BLaER1 (cell line): Measurements from ENCODE around the gene SLA2.
A peak's percentile ranks its signal among the peaks of the same experiment; 100 is the strongest.

ENCODE experiments used
- H3K27ac ChIP-seq: shearing (Covaris generic); formaldehyde crosslinking; 2 replicates; pipeline ENCODE4 v1.8.1; 2022
- H3K27me3 ChIP-seq: shearing (Covaris generic); formaldehyde crosslinking; 2 replicates; pipeline ENCODE4 v1.8.1; 2022
- H3K36me3 ChIP-seq: shearing (Covaris generic); formaldehyde crosslinking; 2 replicates; pipeline ENCODE4 v1.8.1; 2022
- H3K4me1 ChIP-seq: shearing (Covaris generic); formaldehyde crosslinking; 2 replicates; pipeline ENCODE4 v1.8.1; 2022
- H3K4me2 ChIP-seq: shearing (Covaris generic); formaldehyde crosslinking; 2 replicates; pipeline ENCODE4 v1.8.1; 2022
- H3K4me3 ChIP-seq: shearing (Covaris generic); formaldehyde crosslinking; 2 replicates; pipeline ENCODE4 v1.8.1; 2022
- H3K9ac ChIP-seq: shearing (Covaris generic); formaldehyde crosslinking; 2 replicates; pipeline ENCODE4 v1.8.1; 2022
- H3K9me3 ChIP-seq: shearing (Covaris generic); formaldehyde crosslinking; 2 replicates; pipeline ENCODE4 v1.8.1; 2022
- H4K20me1 ChIP-seq: shearing (Covaris generic); formaldehyde crosslinking; 2 replicates; pipeline ENCODE4 v1.8.1; 2022
- Cebpa-rat ChIP-seq: shearing (Covaris generic); IDR thresholded peaks from 2 replicates; pipeline ENCODE4 v1.8.1; 2022

The SLA2 gene

DNA sequence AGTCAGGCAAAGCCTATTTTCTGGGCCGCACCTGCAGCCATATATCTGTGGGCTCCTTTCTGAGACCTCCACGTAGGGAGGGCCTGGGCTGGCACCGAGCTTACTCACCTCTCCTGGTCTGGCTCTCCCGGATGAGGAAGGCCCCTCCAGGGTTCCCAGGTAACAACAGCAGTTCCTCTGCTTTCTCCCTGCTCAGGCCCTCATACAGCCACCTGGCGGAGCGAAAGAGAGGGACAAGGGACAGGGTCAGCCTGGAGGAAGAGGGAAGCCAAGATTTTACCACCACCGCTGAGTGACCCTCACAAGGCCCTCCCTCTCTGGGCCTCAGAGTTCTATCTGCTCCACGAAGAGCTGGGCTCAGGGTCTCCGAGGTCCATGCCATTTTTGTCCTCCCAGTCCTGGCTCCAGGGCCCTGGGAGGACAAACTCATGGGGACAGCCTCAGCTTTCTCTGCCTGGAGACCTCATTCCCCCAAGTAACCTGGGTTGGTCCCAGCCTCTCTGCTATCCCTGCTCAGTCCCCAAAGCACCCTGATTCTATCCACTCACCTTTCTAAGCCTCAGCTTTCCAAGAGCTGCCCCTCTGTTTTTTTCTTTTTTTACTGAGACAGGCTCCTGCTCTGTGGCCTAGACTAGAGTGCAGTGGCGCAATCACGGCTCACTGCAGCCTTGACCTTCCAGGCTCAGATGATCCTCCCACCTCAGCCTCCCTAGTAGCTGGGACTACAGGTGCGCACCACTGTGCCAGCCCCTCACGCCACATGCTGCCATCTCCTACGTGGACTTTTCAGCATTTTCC lies 13.3 kb downstream of the SLA2 start:
- Histone ChIP-seq H3K9ac (no peak overlapping the region), H4K20me1 (no peaks in the 10 kb centered on the region), H3K4me2 (no peak overlapping the region), H3K4me3 (no peak overlapping the region), H3K4me1 (peaks cover 36% of the 10 kb centered on the region), H3K9me3 (no peaks in the 10 kb centered on the region), H3K36me3 (no peaks in the 10 kb centered on the region), H3K27ac (no peak overlapping the region), H3K27me3 (no peaks in the 10 kb centered on the region)
- TF ChIP-seq Cebpa-rat, result no peak

DNA sequence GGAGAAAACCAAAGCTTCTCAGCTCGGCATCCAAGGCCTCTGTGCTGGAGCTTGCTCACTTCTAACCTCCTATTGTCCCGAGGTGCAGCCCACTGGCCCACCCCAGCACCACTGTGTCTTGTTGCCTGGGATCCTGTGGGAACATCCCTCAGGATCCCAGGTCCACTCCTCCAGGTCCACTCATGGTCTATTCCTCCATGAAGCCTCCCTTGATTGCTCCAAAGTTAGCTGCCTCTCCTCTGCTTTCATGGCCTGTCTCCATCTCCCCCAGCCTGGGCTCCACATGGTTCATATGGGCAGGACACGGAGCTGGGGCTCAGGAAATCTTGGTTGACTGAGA lies 13.9 kb downstream of the SLA2 start:
- H3K4me3 ChIP-seq, result no peak overlapping the region
- TF ChIP-seq Cebpa-rat, result no peak
- peaks cover 36% of the 10 kb centered on the region for H3K4me1 ChIP-seq
- H3K9me3 ChIP-seq, result no peaks in the 10 kb centered on the region
- H3K27me3 ChIP-seq, result no peaks in the 10 kb centered on the region
- no peak overlapping the region for H3K27ac ChIP-seq
- no peaks in the 10 kb centered on the region for H4K20me1 ChIP-seq
- H3K4me2 ChIP-seq, result no peak overlapping the region
- no peaks in the 10 kb centered on the region for H3K36me3 ChIP-seq
- no peak overlapping the region for H3K9ac ChIP-seq

DNA sequence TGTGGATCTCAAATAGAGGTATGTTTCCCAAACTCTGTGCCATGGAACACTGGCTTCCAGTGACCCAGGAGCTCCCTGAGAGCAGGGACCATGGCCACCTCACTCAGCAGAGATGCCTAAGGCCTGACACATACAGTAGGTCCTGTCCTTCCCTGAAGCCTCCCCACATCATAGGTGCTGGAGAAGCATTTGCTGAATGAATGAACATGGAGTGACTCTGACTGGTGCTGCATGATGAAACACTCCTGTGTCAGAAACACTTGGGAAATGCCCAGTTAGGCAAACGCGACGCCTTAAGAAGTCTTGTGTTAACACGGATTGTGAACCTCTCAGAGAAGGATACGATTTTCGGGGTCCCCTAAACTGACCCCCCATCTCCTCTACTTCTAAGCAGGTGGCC lies 14.3 kb downstream of the SLA2 start:
- Histone ChIP-seq H3K9ac (no peak overlapping the region), H3K27me3 (no peaks in the 10 kb centered on the region), H3K4me2 (no peak overlapping the region), H3K36me3 (no peaks in the 10 kb centered on the region), H4K20me1 (no peaks in the 10 kb centered on the region), H3K27ac (0 out of 2 replicates have a peak overlapping the region, but pooled peaks have one; percentile 26), H3K4me3 (no peak overlapping the region), H3K4me1 (peaks cover 36% of the 10 kb centered on the region), H3K9me3 (no peaks in the 10 kb centered on the region)
- TF ChIP-seq Cebpa-rat, result no peak

DNA sequence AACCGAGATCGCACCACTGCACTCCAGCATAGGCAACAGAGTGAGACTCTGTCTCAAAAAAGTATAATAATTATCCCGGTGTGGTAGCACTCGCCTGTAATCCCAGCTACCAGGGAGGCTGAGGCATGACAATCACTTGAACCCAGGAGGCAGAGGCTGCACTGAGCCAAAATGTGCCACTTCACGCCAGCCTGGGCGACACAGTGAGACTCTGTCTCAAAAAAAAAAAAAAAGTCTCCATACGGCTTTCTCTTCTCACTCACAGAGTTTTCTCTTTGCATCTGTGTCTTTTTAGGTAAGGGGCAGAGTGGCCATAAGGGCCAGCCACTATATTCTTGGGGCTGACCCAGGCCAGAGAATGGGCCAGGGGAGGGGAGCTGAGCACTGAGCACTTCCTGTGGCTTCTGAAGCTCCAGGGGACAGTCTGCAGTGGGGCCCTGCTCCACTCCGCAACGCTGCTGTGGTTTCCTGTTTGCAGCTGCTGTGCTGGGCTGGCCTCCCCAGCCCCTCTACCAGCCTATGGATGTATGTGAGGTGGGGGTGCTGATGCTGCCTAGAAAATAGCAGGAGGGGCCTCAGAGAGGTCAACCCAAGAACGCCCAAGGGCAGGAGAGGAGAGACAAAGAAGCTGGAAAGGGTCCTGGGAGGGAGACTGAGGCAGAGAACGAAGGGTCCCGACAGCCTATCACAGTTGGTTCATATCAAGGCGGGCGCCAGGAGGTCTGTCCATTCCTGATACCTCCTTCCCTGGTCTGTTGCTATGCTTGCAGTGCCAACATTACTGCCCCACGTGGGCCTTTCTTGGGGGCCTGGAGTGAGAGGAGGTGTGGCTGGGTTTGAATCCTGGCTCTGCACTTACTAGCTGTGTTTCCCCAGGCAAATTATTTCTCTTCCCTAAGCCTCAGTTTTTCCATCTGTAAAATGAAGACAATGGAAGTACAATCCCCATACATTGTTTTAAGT lies 16.0 kb downstream of the SLA2 start:
- no peaks in the 10 kb centered on the region for H3K27me3 ChIP-seq
- H3K9ac ChIP-seq, result peak overlapping the region; percentile 5; the same call in 1 of the 2 replicates
- no peaks in the 10 kb centered on the region for H4K20me1 ChIP-seq
- no peak for TF ChIP-seq Cebpa-rat
- no peaks in the 10 kb centered on the region for H3K9me3 ChIP-seq
- peak overlapping the region; percentile 88 for H3K4me2 ChIP-seq
- H3K27ac ChIP-seq, result peak overlapping the region; percentile 72
- H3K4me3 ChIP-seq, result no peak overlapping the region
- no peaks in the 10 kb centered on the region for H3K36me3 ChIP-seq
- peaks cover 30% of the 10 kb centered on the region for H3K4me1 ChIP-seq

DNA sequence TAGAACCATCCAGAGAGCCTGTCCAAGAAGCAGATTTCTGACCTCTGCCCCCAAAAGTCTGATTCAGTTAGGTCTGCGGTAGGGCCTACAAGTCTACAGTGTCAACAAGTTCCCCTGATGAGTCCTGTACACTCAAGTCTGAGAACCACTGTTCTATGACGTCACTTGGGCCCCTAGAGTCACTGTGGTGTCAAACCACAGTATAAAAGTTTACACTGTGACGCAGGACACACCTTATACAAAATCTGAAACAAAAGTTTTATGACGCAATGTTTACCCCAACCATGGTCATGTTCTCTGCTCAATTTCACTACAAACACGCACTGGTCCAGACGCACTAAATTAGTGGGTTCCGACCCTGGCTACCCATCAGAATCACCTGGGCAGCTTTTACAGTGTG lies 17.9 kb downstream of the SLA2 start:
- Histone ChIP-seq H3K36me3 (no peaks in the 10 kb centered on the region), H3K27me3 (no peaks in the 10 kb centered on the region), H4K20me1 (no peaks in the 10 kb centered on the region), H3K27ac (no peak overlapping the region), H3K4me3 (no peak overlapping the region), H3K9ac (no peak overlapping the region), H3K9me3 (no peaks in the 10 kb centered on the region), H3K4me2 (no peak overlapping the region), H3K4me1 (peaks cover 30% of the 10 kb centered on the region)
- no peak for TF ChIP-seq Cebpa-rat

DNA sequence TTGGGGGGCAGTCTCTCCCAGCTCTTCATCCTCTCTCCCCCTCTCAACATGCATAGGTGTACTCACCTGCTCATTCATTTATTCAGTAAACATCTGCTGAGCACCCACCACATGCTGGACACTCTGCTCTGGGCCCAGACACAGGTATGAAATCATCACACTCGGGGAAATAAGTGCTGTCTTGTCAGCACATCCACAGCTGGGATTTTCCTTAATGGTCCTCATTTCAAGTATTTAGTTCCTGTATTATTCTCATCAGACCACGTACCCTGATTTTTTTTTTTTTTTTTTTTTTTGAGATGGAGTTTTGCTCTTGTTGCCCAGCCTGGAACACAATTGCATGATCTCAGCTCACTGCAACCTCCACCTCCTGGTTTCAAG lies 21.1 kb downstream of the SLA2 start:
- H3K4me2 ChIP-seq, result no peak overlapping the region
- H3K9ac ChIP-seq, result no peak overlapping the region
- H3K36me3 ChIP-seq, result no peaks in the 10 kb centered on the region
- peaks cover 13% of the 10 kb centered on the region for H3K4me1 ChIP-seq
- H4K20me1 ChIP-seq, result no peaks in the 10 kb centered on the region
- no peak for TF ChIP-seq Cebpa-rat
- no peak overlapping the region for H3K27ac ChIP-seq
- no peaks in the 10 kb centered on the region for H3K9me3 ChIP-seq
- H3K4me3 ChIP-seq, result no peak overlapping the region
- H3K27me3 ChIP-seq, result no peaks in the 10 kb centered on the region

DNA sequence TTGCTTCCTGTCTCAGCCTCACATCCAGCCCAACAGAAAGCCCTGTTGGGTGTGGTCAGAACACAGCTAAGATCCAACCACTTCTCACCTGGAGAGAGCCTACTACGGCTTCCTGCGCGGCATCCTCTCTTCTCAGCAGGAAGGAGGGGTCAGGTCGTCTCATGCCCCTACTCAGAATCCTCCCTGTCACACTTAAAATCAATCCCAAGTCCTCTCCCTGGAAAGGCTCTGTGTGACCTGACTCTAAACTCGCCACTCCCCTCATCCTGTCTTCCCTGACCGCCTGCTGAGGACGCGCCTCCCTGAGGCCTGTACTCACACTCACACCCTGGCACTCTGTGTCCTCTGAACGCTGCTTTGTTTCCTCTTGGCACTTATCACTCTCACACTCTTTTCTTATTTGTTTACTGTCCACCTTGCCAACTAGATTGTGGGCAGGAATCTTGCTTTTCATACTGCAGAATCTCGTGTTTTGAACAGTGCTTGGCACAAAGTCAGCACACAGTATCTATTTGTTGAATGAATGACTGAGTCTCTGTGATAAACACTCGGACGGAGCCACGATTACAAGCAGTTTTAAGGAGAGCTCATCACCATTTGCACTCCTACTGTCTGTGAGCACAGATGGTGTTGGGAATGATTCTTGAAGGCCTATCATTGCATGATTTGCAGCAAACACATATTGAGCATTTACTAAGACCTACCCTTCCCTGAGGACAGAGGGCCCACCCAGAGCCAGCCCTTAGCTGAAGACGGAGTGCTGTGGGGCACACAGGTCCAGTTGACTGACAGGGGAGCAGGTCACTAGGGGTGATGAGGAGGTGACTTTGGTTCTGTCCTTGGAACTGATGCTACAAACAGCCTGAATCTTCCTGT lies 21.7 kb downstream of the SLA2 start:
- no peaks in the 10 kb centered on the region for H3K36me3 ChIP-seq
- H4K20me1 ChIP-seq, result no peaks in the 10 kb centered on the region
- TF ChIP-seq Cebpa-rat, result no peak
- no peak overlapping the region for H3K4me3 ChIP-seq
- H3K4me1 ChIP-seq, result peaks cover 7% of the 10 kb centered on the region
- H3K9me3 ChIP-seq, result no peaks in the 10 kb centered on the region
- no peak overlapping the region for H3K27ac ChIP-seq
- H3K27me3 ChIP-seq, result no peaks in the 10 kb centered on the region
- no peak overlapping the region for H3K9ac ChIP-seq
- H3K4me2 ChIP-seq, result no peak overlapping the region

DNA sequence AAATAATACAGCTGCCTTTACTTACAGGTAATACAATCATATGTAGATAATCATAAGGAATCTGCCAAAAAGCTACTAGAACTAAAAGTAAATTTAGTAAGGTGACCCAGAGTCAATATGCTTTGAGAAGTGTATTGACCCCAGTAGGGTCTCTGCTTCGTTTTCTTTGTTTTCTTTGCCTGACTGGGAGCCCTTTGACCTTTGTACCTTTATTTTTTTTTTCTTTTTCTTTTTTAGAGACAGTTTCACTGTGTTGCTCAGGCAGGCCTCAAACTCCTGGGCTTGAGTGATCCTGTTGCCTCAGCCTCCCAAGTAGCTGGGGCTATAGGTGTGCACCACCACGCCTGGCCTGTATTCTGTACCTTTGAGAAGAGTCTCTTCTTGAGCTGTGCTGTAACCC lies 22.6 kb downstream of the SLA2 start:
- Histone ChIP-seq H3K4me2 (no peak overlapping the region), H3K27ac (no peak overlapping the region), H3K4me3 (no peak overlapping the region), H3K4me1 (no peaks in the 10 kb centered on the region), H3K9me3 (no peaks in the 10 kb centered on the region), H3K9ac (no peak overlapping the region), H4K20me1 (no peaks in the 10 kb centered on the region), H3K27me3 (no peaks in the 10 kb centered on the region), H3K36me3 (no peaks in the 10 kb centered on the region)
- TF ChIP-seq Cebpa-rat, result no peak

DNA sequence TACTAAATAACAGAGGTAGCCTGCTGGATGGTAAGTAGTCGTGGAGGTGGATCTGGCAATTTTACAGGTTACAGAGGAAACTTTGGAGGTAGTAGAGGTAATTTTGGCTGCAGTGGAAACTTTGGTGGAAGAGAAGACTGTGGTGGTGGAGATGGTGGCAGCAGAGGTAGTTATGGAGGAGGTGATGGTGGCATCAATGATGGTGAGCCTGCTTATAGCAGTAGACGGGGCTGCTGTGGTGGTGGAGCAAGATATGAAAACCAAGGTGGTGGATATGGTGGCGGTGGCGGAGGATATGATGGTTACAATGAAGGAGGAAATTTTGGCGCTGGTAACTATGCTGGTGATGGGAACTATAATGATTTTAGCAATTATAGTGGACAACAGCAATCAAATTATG lies 25.1 kb downstream of the SLA2 start:
- H4K20me1 ChIP-seq, result no peaks in the 10 kb centered on the region
- H3K36me3 ChIP-seq, result no peaks in the 10 kb centered on the region
- TF ChIP-seq Cebpa-rat, result no peak

More for the DNA sequence above, 25.1 kb downstream of the SLA2 start:
- no peak overlapping the region for H3K4me2 ChIP-seq
- no peak overlapping the region for H3K4me3 ChIP-seq
- no peaks in the 10 kb centered on the region for H3K4me1 ChIP-seq
- no peak overlapping the region for H3K9ac ChIP-seq
- H3K9me3 ChIP-seq, result no peaks in the 10 kb centered on the region
- H3K27ac ChIP-seq, result no peak overlapping the region
- no peaks in the 10 kb centered on the region for H3K27me3 ChIP-seq
